ENCODE measurements around the gene AUTS2. TPM values are rescaled to one million over a fixed set of nuclear protein-coding genes. Genes with fewer than 3 reads are reported as not detected.

AUTS2 gene
- total RNA-seq, 1 experiment from 2014 or later = 42.1 TPM

GRCh38 chr7:69585169-69585568 is 13.1 kb upstream of the AUTS2 start:
- POLR2A ChIA-PET (ENCODE audit: low non-redundant PET) = no interaction called here
- intact Hi-C loops (cut with micrococcal nuclease; ENCODE audit: unreplicated experiment) = no loop called here
- Histone ChIP-seq H3K9me3 (ENCODE audit: low read depth, low read length, poor library complexity, severe bottlenecking) (no peaks in the 10 kb centered on the region), H3K36me3 (ENCODE audit: insufficient read depth, low read length, poor library complexity, severe bottlenecking) (no peaks in the 10 kb centered on the region), H3K4me3 (ENCODE audit: low read depth, low read length, poor library complexity, severe bottlenecking) (no peak overlapping the region), H3K27ac (ENCODE audit: low read depth, low read length, poor library complexity, severe bottlenecking) (no peak overlapping the region), H3K4me1 (ENCODE audit: insufficient read depth, low read length, poor library complexity, severe bottlenecking) (no peaks in the 10 kb centered on the region), H3K27me3 (replicated peaks; ENCODE audit: insufficient read depth, low read depth, low read length, poor library complexity) (no peaks in the 10 kb centered on the region)
- DNase-seq (ENCODE audit: low spot score) = no peak
- CTCF ChIA-PET = no interaction called here
- TF ChIP-seq CTCF (conservative IDR thresholded peaks at IDR 0.05; ENCODE audit: low read depth, low read length) (no peak), EZH2 (IDR thresholded peaks at IDR 0.05; ENCODE audit: borderline replicate concordance, low read depth, low read length, poor library complexity, severe bottlenecking) (no peak)
- no TSS peak for BruUV-seq (replicated peaks)

- no TSS peak for BruUV-seq (replicated peaks)
- Histone ChIP-seq H3K36me3 (ENCODE audit: insufficient read depth, low read length, poor library complexity, severe bottlenecking) (no peaks in the 10 kb centered on the region), H3K27me3 (replicated peaks; ENCODE audit: insufficient read depth, low read depth, low read length, poor library complexity) (no peaks in the 10 kb centered on the region), H3K4me1 (ENCODE audit: insufficient read depth, low read length, poor library complexity, severe bottlenecking) (no peaks in the 10 kb centered on the region), H3K9me3 (ENCODE audit: low read depth, low read length, poor library complexity, severe bottlenecking) (no peaks in the 10 kb centered on the region), H3K4me3 (ENCODE audit: low read depth, low read length, poor library complexity, severe bottlenecking) (no peak overlapping the region), H3K27ac (ENCODE audit: low read depth, low read length, poor library complexity, severe bottlenecking) (no peak overlapping the region)
- ChIA-PET CTCF (no interaction called here), POLR2A (ENCODE audit: low non-redundant PET) (no interaction called here)
- intact Hi-C loops (cut with micrococcal nuclease; ENCODE audit: unreplicated experiment) = no loop called here
- TF ChIP-seq CTCF (conservative IDR thresholded peaks at IDR 0.05; ENCODE audit: low read depth, low read length) = no peak
- no peak for TF ChIP-seq EZH2 (IDR thresholded peaks at IDR 0.05; ENCODE audit: borderline replicate concordance, low read depth, low read length, poor library complexity, severe bottlenecking)
- no peak for DNase-seq (ENCODE audit: low spot score)
These were observed 12.0 kb upstream of the AUTS2 start for GRCh38 chr7:69586321-69586720.

GRCh38 chr7:69588773-69589172 is 9.5 kb upstream of the AUTS2 start:
- BruUV-seq (replicated peaks) = no TSS peak
- Histone ChIP-seq H3K27me3 (replicated peaks; ENCODE audit: insufficient read depth, low read depth, low read length, poor library complexity) (no peaks in the 10 kb centered on the region), H3K27ac (ENCODE audit: low read depth, low read length, poor library complexity, severe bottlenecking) (no peak overlapping the region), H3K36me3 (ENCODE audit: insufficient read depth, low read length, poor library complexity, severe bottlenecking) (no peaks in the 10 kb centered on the region), H3K4me1 (ENCODE audit: insufficient read depth, low read length, poor library complexity, severe bottlenecking) (no peaks in the 10 kb centered on the region), H3K4me3 (ENCODE audit: low read depth, low read length, poor library complexity, severe bottlenecking) (no peak overlapping the region), H3K9me3 (ENCODE audit: low read depth, low read length, poor library complexity, severe bottlenecking) (no peaks in the 10 kb centered on the region)
- DNase-seq (ENCODE audit: low spot score) = no peak
- ChIA-PET POLR2A (ENCODE audit: low non-redundant PET) (no interaction called here), CTCF (no interaction called here)
- intact Hi-C loops (cut with micrococcal nuclease; ENCODE audit: unreplicated experiment) = no loop called here
- TF ChIP-seq EZH2 (IDR thresholded peaks at IDR 0.05; ENCODE audit: borderline replicate concordance, low read depth, low read length, poor library complexity, severe bottlenecking) (no peak), CTCF (conservative IDR thresholded peaks at IDR 0.05; ENCODE audit: low read depth, low read length) (no peak)

Measured in A673 (cell line).